ENCODE measurements around the gene LYST. TPM values are rescaled to one million over a fixed set of nuclear protein-coding genes. Genes with fewer than 3 reads are reported as not detected.

The LYST gene
- total RNA-seq, 1 experiment from 2014 or later = 4.8 TPM

- peak; percentile 93 for DNase-seq
- Histone ChIP-seq H3K4me2 (ENCODE audit: low read length) (peak overlapping the region; percentile 96), H4K20me1 (ENCODE audit: low read length) (no peaks in the 10 kb centered on the region), H3K4me3 (ENCODE audit: low read length) (peak overlapping the region; percentile 88), H3K4me1 (ENCODE audit: insufficient read depth, low read length) (peaks cover 21% of the 10 kb centered on the region), H2AFZ (ENCODE audit: low read length) (peak overlapping the region; percentile 97), H3K27ac (ENCODE audit: low read length) (peak overlapping the region; percentile 4; the same call in 1 of the 2 replicates), H3K36me3 (ENCODE audit: low read depth, low read length) (no peaks in the 10 kb centered on the region), H3F3A (ENCODE audit: low read length, unreplicated experiment) (no peaks in the 10 kb centered on the region), H3K9me3 (ENCODE audit: low read length) (no peaks in the 10 kb centered on the region), H3K79me2 (ENCODE audit: low read length) (peaks cover 32% of the 10 kb centered on the region), H3K27me3 (ENCODE audit: low read length) (no peaks in the 10 kb centered on the region), H3K9ac (ENCODE audit: low read length) (peak overlapping the region; percentile 81), H3K9me2 (replicated peaks; ENCODE audit: low read length) (no peaks in the 10 kb centered on the region)
- ChIA-PET CTCF (interaction anchor here (0.6 kb wide), 2 partner anchors 11 to 50 kb away, joined by 3 to 9 read pairs; no protein-coding TSS in a partner anchor), POLR2A (ENCODE audit: unreplicated experiment) (no interaction called here)
- TF ChIP-seq EZH2 (IDR thresholded peaks at IDR 0.05; ENCODE audit: low read length, unreplicated experiment) = no peak
- no peak for TF ChIP-seq EZH2phosphoT487 (IDR thresholded peaks at IDR 0.05; ENCODE audit: borderline replicate concordance, low read length)
- no peak for TF ChIP-seq CTCF (conservative IDR thresholded peaks at IDR 0.05; ENCODE audit: low read depth, low read length)
- intact Hi-C loops (cut with micrococcal nuclease) = loop anchor here (1.0 to 2.0 kb wide), 3 partner anchors 44 to 104 kb away; no protein-coding TSS in a partner anchor
- TSS peak; percentile 96 for BruUV-seq (replicated peaks)
- peak; percentile 75 for ATAC-seq
These were observed 473 bp upstream of the LYST start for GRCh38 chr1:235866913-235867845.

- 0 out of 2 replicates have a peak overlapping the region, but pooled peaks have one; percentile 28 for H3K27ac ChIP-seq (ENCODE audit: low read length)
- H3K9ac ChIP-seq (ENCODE audit: low read length) = peak overlapping the region; percentile 81
- H2AFZ ChIP-seq (ENCODE audit: low read length) = peak overlapping the region; percentile 65
- no peaks in the 10 kb centered on the region for H3F3A ChIP-seq (ENCODE audit: low read length, unreplicated experiment)
- BruUV-seq (replicated peaks) = TSS peak; percentile 62
- H3K79me2 ChIP-seq (ENCODE audit: low read length) = peaks cover 38% of the 10 kb centered on the region
- ATAC-seq (no peak), DNase-seq (no peak)
- ChIA-PET POLR2A (ENCODE audit: unreplicated experiment) (interaction anchor here (0.6 to 0.7 kb wide), 4 partner anchors 37 to 538 kb away, joined by 3 to 6 read pairs (median 4); partner anchors contain the start of genes ARID4B and NID1), CTCF (interaction anchor here (0.9 to 1.7 kb wide), 2 partner anchors 43 to 106 kb away, joined by 7 to 15 read pairs; no protein-coding TSS in a partner anchor)
- peaks cover 21% of the 10 kb centered on the region for H3K4me1 ChIP-seq (ENCODE audit: insufficient read depth, low read length)
- no peaks in the 10 kb centered on the region for H4K20me1 ChIP-seq (ENCODE audit: low read length)
- intact Hi-C loops (cut with micrococcal nuclease) = loop anchor here (1.0 to 2.0 kb wide), 2 partner anchors 45 to 81 kb away; no protein-coding TSS in a partner anchor
- peak overlapping the region; percentile 88 for H3K4me3 ChIP-seq (ENCODE audit: low read length)
- H3K4me2 ChIP-seq (ENCODE audit: low read length) = peak overlapping the region; percentile 97
- no peaks in the 10 kb centered on the region for H3K9me2 ChIP-seq (replicated peaks; ENCODE audit: low read length)
- TF ChIP-seq EZH2phosphoT487 (IDR thresholded peaks at IDR 0.05; ENCODE audit: borderline replicate concordance, low read length) = no peak
- no peak for TF ChIP-seq EZH2 (IDR thresholded peaks at IDR 0.05; ENCODE audit: low read length, unreplicated experiment)
- TF ChIP-seq CTCF (conservative IDR thresholded peaks at IDR 0.05; ENCODE audit: low read depth, low read length) = no peak; the same call in 1 of the 2 replicates
- H3K27me3 ChIP-seq (ENCODE audit: low read length) = no peaks in the 10 kb centered on the region
- H3K9me3 ChIP-seq (ENCODE audit: low read length) = no peaks in the 10 kb centered on the region
- H3K36me3 ChIP-seq (ENCODE audit: low read depth, low read length) = no peaks in the 10 kb centered on the region
These were observed 1.0 kb downstream of the LYST start for GRCh38 chr1:235865565-235866204.
